HG02852 (cell line): Measurements from ENCODE around the gene MRPS18C.
"Not testable (repeated sequence)": the region's sequence is repeated elsewhere in the genome, so short reads cannot be mapped to it uniquely, and the experiment has no call there.

Experiments
- ATAC-seq: cut with Tn5 transposase; IDR thresholded peaks from one replicate; pipeline ENCODE4 v1.9.1; 2021; ENCODE audit warnings: mild to moderate bottlenecking, moderate library complexity; ENCODE audit not compliant: unreplicated experiment

The MRPS18C gene

GRCh38 chr4:83496085-83496917 is 40.4 kb downstream of the MRPS18C start:
- not testable (repeated sequence) for ATAC-seq

DNA sequence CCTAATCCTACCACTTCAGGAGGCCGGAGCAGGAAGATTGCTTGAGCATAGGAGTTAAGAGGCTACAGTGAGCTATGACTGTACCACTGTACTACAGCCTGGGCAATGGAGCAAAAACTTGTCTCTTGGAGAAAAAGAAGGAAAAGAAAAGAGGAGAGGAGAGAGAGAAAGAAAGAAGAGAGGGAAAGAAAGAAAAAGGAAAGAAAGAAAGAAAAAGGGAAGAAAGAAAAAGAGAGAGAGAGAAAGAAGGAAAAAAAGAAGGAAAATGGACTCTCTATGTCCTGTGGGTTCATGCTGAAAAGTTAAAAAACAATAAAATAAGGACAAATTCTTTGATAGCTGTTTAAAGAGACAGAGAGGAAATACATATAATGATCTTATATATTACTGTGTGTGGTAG is 42.3 kb downstream of the MRPS18C start:
- no peak for ATAC-seq

GRCh38 chr4:83501671-83502070 is 45.8 kb downstream of the MRPS18C start:
- not testable (repeated sequence) for ATAC-seq

DNA sequence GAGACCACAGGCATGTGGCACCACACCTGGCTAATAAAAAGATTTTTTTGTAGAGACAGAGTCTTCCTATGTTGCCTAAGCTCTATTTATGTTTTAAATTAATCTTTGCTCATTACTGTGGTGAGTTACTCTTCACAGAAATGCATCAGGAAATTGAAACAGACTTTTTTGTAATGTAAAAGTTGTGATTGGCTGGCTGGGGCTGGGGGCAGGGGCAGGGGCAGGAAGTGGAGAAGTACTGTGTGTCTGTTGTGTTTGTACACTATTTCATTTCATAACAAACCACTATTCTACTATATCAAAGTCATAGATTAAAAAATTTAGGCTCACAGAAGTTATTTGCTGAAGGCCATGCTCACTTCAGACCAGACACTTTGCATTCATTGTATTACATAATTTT is 48.1 kb downstream of the MRPS18C start:
- no peak for ATAC-seq

DNA sequence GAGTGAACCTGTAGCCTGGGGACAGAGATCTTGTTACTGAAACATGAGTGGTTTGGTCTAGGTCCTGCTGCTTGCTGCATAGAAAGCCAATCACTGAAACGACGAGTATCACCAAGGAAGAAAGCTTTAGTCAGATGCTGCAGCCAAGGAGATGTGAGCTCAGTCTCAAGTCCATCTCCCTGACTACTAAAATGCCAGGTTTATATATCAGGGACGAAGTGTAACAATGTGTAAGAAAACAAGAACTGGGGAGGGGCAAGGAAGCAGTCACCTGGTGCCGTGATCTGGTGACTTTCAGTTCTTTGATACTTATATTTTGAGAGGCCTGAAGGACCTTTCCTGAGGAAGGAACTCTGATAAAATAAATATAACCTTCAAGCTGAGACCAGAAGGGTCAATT is 48.6 kb downstream of the MRPS18C start:
- ATAC-seq: no peak

GRCh38 chr4:83504996-83505395 is 49.1 kb downstream of the MRPS18C start:
- no peak for ATAC-seq

- not testable (repeated sequence) for ATAC-seq
Measured at GRCh38 chr4:83509156-83509585, 53.3 kb downstream of the MRPS18C start.

DNA sequence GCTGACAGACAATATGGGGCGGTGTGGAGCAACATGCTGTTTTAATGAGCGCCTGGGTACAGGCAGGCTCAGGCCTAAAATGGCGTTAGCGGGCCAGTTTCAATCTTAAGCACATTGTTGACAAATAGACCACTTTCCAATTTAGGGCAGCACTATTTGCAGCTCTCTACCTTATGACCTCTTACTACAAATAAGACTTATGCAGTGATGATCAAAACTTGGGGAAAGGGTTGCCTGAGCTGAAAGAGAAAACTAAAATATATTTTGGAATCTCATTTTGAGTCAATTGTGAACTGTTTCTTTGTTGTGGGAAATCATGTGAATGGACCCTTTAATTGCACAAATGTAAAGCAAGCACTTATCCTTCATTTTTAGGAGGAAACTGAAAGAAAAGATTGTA is 54.6 kb downstream of the MRPS18C start:
- no peak for ATAC-seq
